Neuronal stem cell (in vitro differentiated cells): Measurements from ENCODE around the gene DMRTB1.

Source experiments
- DNase-seq: peaks from one replicate; pipeline ENCODE4 v3.0.0-alpha.2; 2013; ENCODE audit warnings: low spot score
- H2AFZ ChIP-seq: one replicate; pipeline ENCODE4 v1.6.1; 2013; ENCODE audit warnings: mild to moderate bottlenecking, low read length, inconsistent platforms
- H2AK5ac ChIP-seq: 2 replicates; pipeline ENCODE4 v1.6.1; 2013; ENCODE audit warnings: low read depth, mild to moderate bottlenecking, inconsistent platforms, low read length, moderate library complexity, mixed read lengths
- H2BK120ac ChIP-seq: 2 replicates; pipeline ENCODE4 v1.6.1; 2013; ENCODE audit warnings: low read depth, mild to moderate bottlenecking, inconsistent platforms, low read length, moderate library complexity, mixed read lengths
- H2BK12ac ChIP-seq: one replicate; pipeline ENCODE4 v1.6.1; 2013; ENCODE audit warnings: low read length, inconsistent platforms
- H2BK15ac ChIP-seq: 2 replicates; pipeline ENCODE4 v1.6.1; 2013; ENCODE audit warnings: mild to moderate bottlenecking, low read length, inconsistent platforms, mixed read lengths
- H2BK5ac ChIP-seq: one replicate; pipeline ENCODE4 v1.6.1; 2013; ENCODE audit warnings: inconsistent platforms, mild to moderate bottlenecking, low read length, moderate library complexity
- H3K14ac ChIP-seq: one replicate; pipeline ENCODE4 v1.6.1; 2013; ENCODE audit warnings: low read length, inconsistent platforms
- H3K18ac ChIP-seq: 2 replicates; pipeline ENCODE4 v1.6.1; 2013; ENCODE audit warnings: low read length, inconsistent platforms
- H3K23ac ChIP-seq: 2 replicates; pipeline ENCODE4 v1.6.1; 2013; ENCODE audit warnings: low read depth, mild to moderate bottlenecking, mixed read lengths, low read length, inconsistent platforms; ENCODE audit not compliant: poor library complexity
- H3K27ac ChIP-seq: replicated peaks from 3 replicates; pipeline ENCODE4 v1.5.1; 2013; ENCODE audit warnings: low read length, inconsistent platforms
- H3K27me3 ChIP-seq, 3 experiments: 2 replicates each; pipeline ENCODE4 v1.6.1; 2013; ENCODE audit warnings: low read length in 3 of 3, mild to moderate bottlenecking in 2 of 3, inconsistent platforms in 1 of 3, low read depth in 1 of 3, mixed read lengths in 1 of 3, moderate library complexity in 1 of 3; ENCODE audit not compliant: control insufficient read depth in 3 of 3, insufficient read depth in 3 of 3
- H3K36me3 ChIP-seq, 2 donors: replicated peaks in 1 of 2; 2 replicates each; pipeline ENCODE4 v1.6.1; 2013; ENCODE audit warnings: low read length in 2 of 2; ENCODE audit not compliant: control insufficient read depth in 2 of 2, insufficient read depth in 2 of 2
- H3K4ac ChIP-seq: 2 replicates; pipeline ENCODE4 v1.6.1; 2013; ENCODE audit warnings: inconsistent platforms, mild to moderate bottlenecking, low read length, moderate library complexity
- H3K4me1 ChIP-seq, 2 donors: 1 replicate in 1 of 2; 2 replicates in 1 of 2; pipeline ENCODE4 v1.6.1; 2013; ENCODE audit warnings: low read length in 2 of 2, low read depth in 1 of 2; ENCODE audit not compliant: control insufficient read depth in 2 of 2, insufficient read depth in 1 of 2
- H3K4me2 ChIP-seq: one replicate; pipeline ENCODE4 v1.6.1; 2013; ENCODE audit warnings: mild to moderate bottlenecking, low read length, inconsistent platforms; ENCODE audit not compliant: insufficient read depth, poor library complexity, severe bottlenecking
- H3K4me3 ChIP-seq, 2 donors: 2 replicates each; pipeline ENCODE4 v1.5.1; 2013; ENCODE audit warnings: low read length in 2 of 2, mild to moderate bottlenecking in 2 of 2, inconsistent platforms in 1 of 2, moderate library complexity in 1 of 2
- H3K79me1 ChIP-seq: one replicate; pipeline ENCODE4 v1.6.1; 2013; ENCODE audit warnings: low read depth, mild to moderate bottlenecking, inconsistent platforms, low read length, moderate library complexity
- H3K9ac ChIP-seq: one replicate; pipeline ENCODE4 v1.6.1; 2013; ENCODE audit warnings: mild to moderate bottlenecking, low read depth, low read length, inconsistent platforms; ENCODE audit not compliant: poor library complexity
- H3K9me3 ChIP-seq, 2 donors: replicated peaks in 1 of 2; 2 replicates each; pipeline versions ENCODE3 to v1.6.1; 2013; ENCODE audit warnings: low read length in 2 of 2, mild to moderate bottlenecking in 2 of 2, inconsistent platforms in 1 of 2, low read depth in 1 of 2, mixed read lengths in 1 of 2, moderate library complexity in 1 of 2; ENCODE audit not compliant: control insufficient read depth in 2 of 2, insufficient read depth in 1 of 2
- H4K8ac ChIP-seq: one replicate; pipeline ENCODE4 v1.6.1; 2013; ENCODE audit warnings: low read depth, mild to moderate bottlenecking, inconsistent platforms, low read length, moderate library complexity
- H4K91ac ChIP-seq: one replicate; pipeline ENCODE4 v1.6.1; 2013; ENCODE audit warnings: low read length, low read depth, mild to moderate bottlenecking, inconsistent platforms; ENCODE audit not compliant: poor library complexity
- WGBS, 2 donors: extraction: QIAGEN DNeasy Blood & Tissue Kit; methylation state at CpG; one replicate each; pipeline ENCODE4 v1.1.7; 2013; ENCODE audit warnings: missing lambda C conversion rate in 2 of 2, mixed read lengths in 1 of 2; ENCODE audit not compliant: insufficient read length in 2 of 2, insufficient replicate concordance in 1 of 2; ENCODE audit errors: extremely low coverage in 2 of 2; 5-methylcytosine and 5-hydroxymethylcytosine counted together

Gene DMRTB1

DNA sequence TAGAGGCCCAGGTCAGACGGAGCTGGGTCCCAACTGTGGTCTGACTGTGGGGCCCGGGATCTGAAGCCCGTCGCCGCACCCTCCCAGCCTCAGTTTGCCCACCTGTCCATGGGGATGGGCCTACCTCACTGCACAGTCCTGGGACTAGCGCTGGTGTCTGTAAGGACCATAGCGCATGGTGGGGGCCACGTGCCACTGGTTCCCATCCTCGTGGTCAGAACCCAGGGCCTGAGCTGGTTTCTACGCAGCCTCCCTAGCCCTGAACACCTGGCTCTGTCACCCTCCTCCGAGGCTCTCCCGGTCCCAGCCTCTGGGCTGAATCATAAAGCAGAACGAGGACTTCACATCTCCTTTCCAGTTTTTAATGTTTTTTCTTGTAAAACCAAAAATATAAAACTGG is 46.7 kb downstream of the DMRTB1 start:
- peak overlapping the region in 1 of 2 donors; percentile 13 for H3K4me3 ChIP-seq
- H3K18ac ChIP-seq, result peak overlapping the region; percentile 92
- no peak overlapping the region for H2AFZ ChIP-seq

DNA sequence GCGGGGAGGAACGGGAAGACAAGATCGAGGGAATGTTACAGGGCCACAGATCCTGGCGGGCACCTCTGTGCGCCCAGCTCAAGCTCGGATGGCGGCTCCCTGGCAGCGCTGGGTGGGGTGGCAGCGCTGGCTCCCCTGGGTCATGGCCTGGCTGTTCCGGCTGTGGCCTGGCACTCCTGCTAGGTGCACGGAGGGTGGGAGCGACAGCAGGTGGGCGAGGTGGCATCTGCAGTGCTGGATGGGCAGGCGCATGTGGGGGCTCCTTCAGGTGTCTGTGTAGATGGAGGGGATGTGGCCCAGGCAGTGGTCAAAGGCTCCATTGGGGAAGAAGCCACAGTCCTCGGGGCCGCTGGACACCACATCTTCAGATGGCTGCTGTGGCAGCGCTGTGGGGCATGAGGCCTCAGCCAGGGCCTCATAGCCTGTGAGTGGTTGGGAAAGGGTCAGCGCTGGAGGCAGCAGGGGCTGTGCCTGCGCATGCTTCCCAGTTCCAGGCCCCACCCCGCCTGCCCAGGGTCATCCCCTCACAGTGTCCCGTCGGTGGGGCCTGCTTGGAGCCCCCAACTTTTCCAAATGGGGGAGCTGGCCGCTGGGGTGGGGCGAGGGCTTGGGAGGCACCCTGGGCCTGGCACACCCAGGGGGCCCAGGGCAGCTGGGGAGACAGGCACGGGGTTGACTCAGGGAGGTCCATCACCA is 47.3 kb downstream of the DMRTB1 start:
- H3K36me3 ChIP-seq, result no peaks in the 10 kb centered on the region
- peak overlapping the region; percentile 98 for H2BK15ac ChIP-seq
- peak overlapping the region; percentile 92 for H3K18ac ChIP-seq
- H2BK120ac ChIP-seq, result peak overlapping the region; percentile 85
- H3K4me1 ChIP-seq, result peaks cover 16 to 43% of the 10 kb centered on the region in 2 donors
- peaks cover 0 to 25% (median 0%) of the 10 kb centered on the region in 3 experiments for H3K27me3 ChIP-seq
- H2AFZ ChIP-seq, result no peak overlapping the region
- H3K4ac ChIP-seq, result peak overlapping the region; percentile 80
- H3K4me2 ChIP-seq, result no peak overlapping the region
- H3K27ac ChIP-seq, result no peak overlapping the region
- no peaks in the 10 kb centered on the region for H3K79me1 ChIP-seq
- no peak overlapping the region for H3K4me3 ChIP-seq
- H2BK5ac ChIP-seq, result no peak overlapping the region
- H3K9me3 ChIP-seq, result no peaks in the 10 kb centered on the region
- peak overlapping the region; percentile 74 for H3K9ac ChIP-seq
- peak overlapping the region; percentile 91 for H3K14ac ChIP-seq
- no peak overlapping the region for H4K91ac ChIP-seq
- H2AK5ac ChIP-seq, result peak overlapping the region; percentile 99
- no CpG with 5 or more reads among the region's 25 CpGs for WGBS, 2 donors
- peak overlapping the region; percentile 63 for H3K23ac ChIP-seq
- peak overlapping the region; percentile 88 for H2BK12ac ChIP-seq
- no peak overlapping the region for H4K8ac ChIP-seq
- no peak for DNase-seq

More for the DNA sequence above, 46.7 kb downstream of the DMRTB1 start:
- Histone ChIP-seq H2BK120ac (no peak overlapping the region), H3K27me3 (peaks cover 0 to 25% (median 0%) of the 10 kb centered on the region in 3 experiments), H2BK5ac (peak overlapping the region; percentile 77), H3K23ac (peak overlapping the region; percentile 71), H2BK12ac (peak overlapping the region; percentile 95), H3K79me1 (no peaks in the 10 kb centered on the region), H3K36me3 (no peaks in the 10 kb centered on the region), H2AK5ac (peak overlapping the region; percentile 97), H3K4me2 (no peak overlapping the region), H4K91ac (no peak overlapping the region), H3K4me1 (peaks cover 19 to 49% of the 10 kb centered on the region in 2 donors), H3K4ac (peak overlapping the region; percentile 19), H3K27ac (no peak overlapping the region), H3K9ac (peak overlapping the region; percentile 25), H4K8ac (peak overlapping the region; percentile 75), H2BK15ac (peak overlapping the region; percentile 98), H3K14ac (peak overlapping the region; percentile 84), H3K9me3 (no peaks in the 10 kb centered on the region)
- DNase-seq, result no peak
- no CpG with 5 or more reads among the region's 13 CpGs for WGBS, 2 donors

DNA sequence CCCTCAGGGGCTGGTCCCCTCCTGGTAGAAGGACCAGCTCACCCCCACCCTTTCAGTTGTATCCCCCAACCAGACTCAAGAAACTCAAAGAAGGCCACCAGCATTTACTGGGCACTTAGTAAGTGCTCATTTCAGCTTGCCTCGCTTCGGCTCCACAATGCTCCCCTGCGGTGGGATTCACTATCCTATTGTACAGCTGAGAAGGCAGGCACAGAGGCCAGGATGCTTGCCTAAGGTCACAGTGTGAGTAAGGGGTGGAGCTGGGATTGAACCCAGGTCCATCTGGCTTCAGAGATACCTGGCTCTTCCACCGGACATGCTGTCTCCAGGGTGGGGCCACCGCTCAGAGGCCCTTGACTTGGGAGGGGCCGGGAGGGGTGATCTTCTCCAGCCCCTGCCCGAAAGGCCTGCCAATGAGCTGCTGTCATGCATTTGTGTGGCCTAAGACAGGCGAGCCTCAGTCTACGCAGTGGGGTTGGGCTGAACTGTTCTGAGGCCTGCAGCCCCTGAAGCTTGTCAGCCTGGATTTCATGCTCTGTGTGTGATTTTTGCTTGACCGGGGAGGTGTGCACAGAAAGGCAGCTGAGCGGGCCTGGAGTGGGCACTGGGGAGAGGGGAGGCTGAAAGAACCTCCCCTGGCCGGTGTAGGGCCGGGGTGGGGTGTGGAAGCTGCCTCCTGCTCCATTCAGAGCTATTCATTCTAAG is 48.1 kb downstream of the DMRTB1 start:
- Histone ChIP-seq H3K4me3 (no peak overlapping the region), H3K4me1 (peaks cover 16 to 40% of the 10 kb centered on the region in 2 donors), H2BK15ac (peak overlapping the region; percentile 98), H3K4ac (peak overlapping the region; percentile 80), H2AK5ac (peak overlapping the region; percentile 99), H3K18ac (peak overlapping the region; percentile 92), H2BK120ac (peak overlapping the region; percentile 85), H3K36me3 (no peaks in the 10 kb centered on the region), H3K14ac (peak overlapping the region; percentile 60), H4K8ac (no peak overlapping the region), H2BK5ac (no peak overlapping the region), H3K4me2 (no peak overlapping the region), H3K23ac (peak overlapping the region; percentile 68), H3K9me3 (no peaks in the 10 kb centered on the region), H3K27ac (no peak overlapping the region), H2BK12ac (peak overlapping the region; percentile 48), H3K9ac (no peak overlapping the region), H2AFZ (no peak overlapping the region), H4K91ac (no peak overlapping the region), H3K27me3 (peaks cover 0 to 25% (median 0%) of the 10 kb centered on the region in 3 experiments), H3K79me1 (no peaks in the 10 kb centered on the region)
- no CpG with 5 or more reads among the region's 13 CpGs for WGBS, 2 donors
- DNase-seq, result no peak
